Esophagus squamous epithelium (tissue), 4 donors: Measurements from ENCODE around the gene TTC23L.

Source experiments
- CTCF ChIP-seq, 6 experiments: fragments of 450-650 bp in 4 of 6; fragments of 200-600 bp in 2 of 6; sonication (generic) in 2 of 6; IDR thresholded peaks; one replicate each; pipeline ENCODE4 v1.5.1; 2016 to 2019; ENCODE audit warnings: antibody characterized with exemption in 6 of 6, mild to moderate bottlenecking in 4 of 6, moderate library complexity in 4 of 6
- POLR2A ChIP-seq, 4 donors: fragments of 450-650 bp; IDR thresholded peaks; one replicate each; pipeline ENCODE4 v1.6.1; 2017; ENCODE audit warnings: antibody characterized with exemption in 4 of 4, mild to moderate bottlenecking in 4 of 4, moderate library complexity in 3 of 4

- TF ChIP-seq CTCF (IDR thresholded peaks at IDR 0.05) (no peak), POLR2A (IDR thresholded peaks at IDR 0.05) (no peak)
Observed at GRCh38 chr5:34835664-34836063, 3.3 kb upstream of the TTC23L start.
